Umbilical cord (tissue), 2 donors: ENCODE results near the gene CACNA1F. TPM values are rescaled to one million over a fixed set of nuclear protein-coding genes. Genes with fewer than 3 reads are reported as not detected.
"Not testable (repeated sequence)": the region's sequence is repeated elsewhere in the genome, so short reads cannot be mapped to it uniquely, and the experiment has no call there.

Experiments
- DNase-seq: peaks from one replicate; pipeline ENCODE4 v3.0.0-alpha.2; 2015; ENCODE audit warnings: low spot score
- total RNA-seq: library from RNA; depleted of rRNA; stranded (reverse); fragments of >200 nt; gene quantifications from one replicate; pipeline ENCODE4 v1.2.3, GENCODE V29; 2014; ENCODE audit warnings: low replicate concordance; ENCODE audit not compliant: insufficient read depth

The CACNA1F gene
- total RNA-seq, 1 donor from 2014 or later = not detected

DNA sequence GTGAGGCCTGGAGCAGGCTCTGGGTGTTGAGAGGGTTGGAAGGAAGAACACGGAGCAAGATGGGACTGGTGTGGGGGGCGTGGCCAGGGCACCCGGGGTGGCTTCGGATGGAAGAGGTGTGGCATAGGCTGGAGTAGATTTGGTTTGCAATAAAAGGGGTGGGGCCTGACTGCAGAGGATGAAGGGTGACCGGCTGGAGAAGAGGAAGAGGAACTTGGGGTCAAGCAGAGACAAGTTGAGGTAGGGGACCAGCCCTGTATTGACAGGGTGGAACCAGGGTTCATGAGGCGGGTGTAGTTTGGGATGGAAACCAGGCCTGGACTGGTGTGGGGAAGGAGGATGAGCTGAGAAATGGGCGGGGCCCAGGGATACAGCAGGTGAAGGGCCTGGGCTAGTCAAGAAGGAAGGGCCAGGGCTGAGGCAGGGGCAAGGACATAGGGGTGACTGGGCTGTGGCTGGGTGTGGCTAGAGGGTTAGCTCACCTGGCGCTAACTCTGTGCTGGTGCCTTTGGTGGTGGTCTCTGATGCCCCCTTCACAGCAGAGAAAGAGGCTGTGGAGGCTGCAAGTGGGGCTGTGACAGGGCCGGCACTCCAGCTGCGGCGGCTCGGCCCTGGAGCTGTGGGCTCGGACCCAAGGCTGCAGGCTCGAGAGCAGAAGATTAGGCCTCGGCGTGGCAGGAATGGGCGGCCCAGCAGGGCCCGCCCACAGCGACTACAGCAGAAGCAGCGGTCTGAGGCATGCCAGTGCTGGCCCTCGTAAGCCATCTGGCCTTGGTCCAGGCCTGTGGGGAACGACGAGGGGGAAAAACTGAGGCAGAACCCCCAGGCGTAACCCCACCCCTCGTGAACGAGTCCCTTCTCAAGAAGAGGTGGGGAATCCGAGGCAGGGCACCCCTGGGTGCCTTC, 56.5 kb downstream of the CACNA1F start:
- DNase-seq = no peak

DNA sequence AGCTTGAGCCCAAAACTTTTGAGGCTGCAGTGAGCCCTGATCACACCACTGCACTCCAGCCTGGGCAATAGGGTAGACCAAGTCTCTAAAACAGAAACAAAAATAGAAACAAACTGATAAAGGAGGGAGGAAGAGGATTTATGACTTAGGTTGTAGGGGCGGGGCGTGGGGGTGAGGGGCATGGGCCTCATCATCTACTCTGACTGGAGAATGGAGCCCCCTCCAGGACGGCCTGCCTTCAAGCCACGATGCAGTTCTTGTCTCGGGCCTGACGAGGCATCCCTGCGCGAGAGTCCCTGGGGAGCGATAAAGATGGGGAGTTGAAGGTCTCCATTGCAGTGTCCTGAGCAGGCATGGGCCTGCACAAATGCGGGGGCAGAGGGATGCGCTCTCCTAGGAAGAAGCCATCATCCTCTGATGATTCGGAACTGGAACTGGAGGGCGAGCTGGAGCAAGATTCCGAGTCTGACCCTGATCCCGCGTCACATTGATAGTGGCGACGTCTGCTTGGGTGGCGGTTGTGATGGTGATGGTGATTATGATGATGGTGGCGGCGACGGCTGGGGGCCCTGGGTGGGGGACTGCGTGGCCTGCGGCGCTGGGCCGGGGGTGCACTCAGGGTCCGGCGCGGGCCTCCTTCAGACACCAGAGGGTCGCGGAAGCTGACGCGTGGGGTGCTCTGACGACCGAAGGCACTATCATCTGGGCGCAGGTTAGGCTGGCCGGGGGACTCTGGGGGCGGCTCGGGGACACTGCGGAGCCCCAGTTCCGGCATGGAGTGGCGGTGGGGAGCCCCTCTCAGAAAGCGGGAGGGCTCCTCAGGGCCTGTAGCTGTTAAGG, 57.5 kb downstream of the CACNA1F start:
- DNase-seq = no peak

DNA sequence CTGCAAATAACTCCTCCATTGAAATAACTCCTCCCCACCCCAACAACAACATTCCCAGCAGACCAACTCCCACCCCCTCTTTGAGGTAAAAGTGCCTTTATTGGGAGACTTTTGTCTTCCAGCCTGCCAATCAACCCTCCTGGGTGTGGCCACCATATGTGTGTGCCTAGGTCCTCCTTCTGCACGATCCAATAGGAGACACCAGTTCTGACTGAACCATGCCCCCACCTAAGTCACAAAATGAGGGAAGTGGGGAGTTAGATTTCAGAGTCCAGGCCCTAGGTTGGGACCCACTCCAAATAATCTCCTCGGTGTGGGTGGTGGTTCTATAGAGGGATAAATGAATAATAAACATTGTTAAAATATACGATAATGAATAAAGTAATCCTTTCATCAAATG, 58.4 kb downstream of the CACNA1F start:
- DNase-seq = no peak

DNA sequence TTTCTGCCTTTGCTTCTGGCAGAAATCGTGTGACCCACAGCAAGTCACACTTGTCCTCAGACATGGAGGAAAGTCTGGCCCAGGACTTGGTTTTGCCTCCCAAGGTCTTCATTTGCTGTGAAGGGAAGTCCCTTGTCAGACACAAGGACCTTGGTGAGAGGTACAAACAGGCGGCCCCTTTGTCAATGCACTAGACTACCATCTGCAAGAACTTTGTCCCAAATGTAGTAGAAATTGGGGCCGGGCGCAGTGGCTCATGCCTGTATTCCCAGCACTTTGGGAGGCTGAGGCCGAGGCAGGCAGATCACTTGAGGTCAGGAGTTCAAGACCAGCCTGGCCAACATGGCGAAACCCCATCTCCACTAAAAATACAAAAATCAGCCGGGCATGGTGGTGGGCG, 59.6 kb downstream of the CACNA1F start:
- not testable (repeated sequence) for DNase-seq

DNA sequence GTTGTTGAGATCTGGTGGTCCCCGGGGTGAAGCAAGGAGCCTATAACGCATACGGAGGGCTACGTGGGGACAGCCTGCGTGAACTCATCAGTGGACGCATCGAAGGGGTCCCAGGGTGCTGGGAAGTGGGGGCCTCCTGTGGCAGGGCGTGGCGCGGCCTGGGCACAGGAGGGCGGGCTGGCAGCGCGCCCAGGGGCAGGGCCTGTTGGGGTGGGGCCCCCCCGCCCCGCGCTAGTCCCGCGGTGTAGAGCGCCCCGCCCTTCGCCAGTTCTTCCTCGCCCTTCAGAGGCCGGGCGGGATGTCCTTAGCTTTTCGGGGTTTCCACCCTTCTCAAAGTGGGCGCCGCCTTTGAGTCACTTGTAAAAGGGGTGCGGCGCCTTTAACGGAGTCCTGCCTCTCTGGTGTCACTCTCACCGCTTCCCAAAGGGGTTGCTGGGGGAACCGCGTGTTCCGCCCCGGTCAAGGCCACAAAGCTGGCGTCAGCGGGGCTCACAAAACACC, 60.8 kb downstream of the CACNA1F start:
- peak; percentile 61 for DNase-seq

DNA sequence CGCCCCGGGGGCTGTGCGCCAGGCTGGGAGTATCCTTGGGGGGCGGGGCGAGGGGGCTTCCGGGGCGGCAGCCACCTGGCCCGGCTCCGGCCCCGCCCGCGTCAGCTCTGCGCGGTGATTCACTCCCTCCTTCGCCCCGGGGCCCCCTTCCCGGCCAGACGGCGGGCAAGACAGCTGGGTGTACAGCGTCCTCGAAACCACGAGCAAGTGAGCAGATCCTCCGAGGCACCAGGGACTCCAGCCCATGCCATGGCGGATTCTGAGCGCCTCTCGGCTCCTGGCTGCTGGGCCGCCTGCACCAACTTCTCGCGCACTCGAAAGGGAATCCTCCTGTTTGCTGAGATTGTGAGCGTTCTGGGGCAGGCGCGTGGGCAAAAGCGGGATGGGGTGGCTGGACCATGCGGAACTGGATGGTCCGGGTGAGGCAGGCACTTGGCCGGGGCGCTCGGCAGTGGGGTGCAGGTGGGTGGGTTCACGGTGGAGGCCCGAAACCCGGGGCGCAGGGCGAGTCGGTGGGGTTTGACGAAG, 61.3 kb downstream of the CACNA1F start, which contains the start of gene PLP2:
Gene PLP2, plus strand, starts transcription at position 147 of the 528 bp plus-strand sequence. Its CDS starts 103 bp downstream, at position 250.
- DNase-seq = peak; percentile 69

DNA sequence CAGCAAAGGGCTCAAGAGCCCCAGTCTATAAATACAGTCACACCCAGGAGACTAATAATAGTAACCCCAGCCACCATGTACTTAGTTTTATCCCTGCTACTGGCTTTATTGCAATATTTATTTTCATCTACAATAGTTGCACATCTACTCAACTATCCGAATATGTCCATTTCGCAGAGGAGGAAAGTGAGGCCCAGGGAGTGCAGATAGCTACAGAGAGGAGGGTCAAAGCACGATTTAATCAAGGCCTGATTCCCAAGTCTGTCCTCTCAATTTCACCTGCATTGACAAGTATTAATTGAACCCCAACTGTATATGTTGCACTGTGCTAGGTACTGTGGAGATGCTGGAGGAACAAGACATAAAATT, 65.4 kb downstream of the CACNA1F start:
- no peak for DNase-seq

DNA sequence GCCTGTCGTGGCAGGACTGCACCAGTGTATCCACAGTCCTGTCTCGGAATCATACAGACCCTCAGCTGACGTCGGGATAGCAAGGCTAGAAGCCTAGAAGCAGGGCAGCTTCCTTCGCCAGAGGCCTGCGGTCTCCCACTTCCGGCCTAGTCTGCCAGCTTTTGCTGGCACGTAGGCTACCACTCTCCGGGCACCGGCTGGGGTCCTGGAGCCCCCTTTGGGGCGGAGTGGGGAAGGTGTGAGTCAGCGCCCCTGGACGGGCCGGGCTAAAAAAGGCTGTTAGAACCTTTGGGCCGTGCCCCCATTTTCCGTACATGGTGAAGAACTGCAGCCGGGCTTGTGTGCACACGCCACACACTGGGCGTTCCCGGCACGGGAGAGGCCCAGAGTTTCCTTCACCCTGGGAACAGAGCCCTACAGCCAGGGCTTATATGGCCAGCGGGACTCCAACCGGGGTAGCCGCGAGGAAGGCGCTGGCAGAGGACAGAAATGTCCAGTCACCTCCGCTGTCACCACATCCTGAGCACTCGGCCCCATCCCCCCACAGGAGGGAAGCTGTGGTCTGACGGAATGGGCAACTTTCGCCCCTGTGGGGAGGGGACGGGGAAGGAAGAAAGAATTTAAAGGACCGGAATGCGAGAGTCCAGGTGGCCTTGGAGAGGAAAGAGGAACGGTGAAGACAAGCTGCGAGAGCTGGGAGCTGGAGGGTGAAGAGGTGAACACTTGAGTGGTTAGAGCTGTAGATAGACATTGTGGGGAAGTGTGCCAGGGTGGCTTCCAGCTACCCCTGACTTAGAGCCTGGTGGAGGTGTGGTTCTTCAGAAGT, 66.0 kb downstream of the CACNA1F start:
- peak; percentile 77 for DNase-seq

DNA sequence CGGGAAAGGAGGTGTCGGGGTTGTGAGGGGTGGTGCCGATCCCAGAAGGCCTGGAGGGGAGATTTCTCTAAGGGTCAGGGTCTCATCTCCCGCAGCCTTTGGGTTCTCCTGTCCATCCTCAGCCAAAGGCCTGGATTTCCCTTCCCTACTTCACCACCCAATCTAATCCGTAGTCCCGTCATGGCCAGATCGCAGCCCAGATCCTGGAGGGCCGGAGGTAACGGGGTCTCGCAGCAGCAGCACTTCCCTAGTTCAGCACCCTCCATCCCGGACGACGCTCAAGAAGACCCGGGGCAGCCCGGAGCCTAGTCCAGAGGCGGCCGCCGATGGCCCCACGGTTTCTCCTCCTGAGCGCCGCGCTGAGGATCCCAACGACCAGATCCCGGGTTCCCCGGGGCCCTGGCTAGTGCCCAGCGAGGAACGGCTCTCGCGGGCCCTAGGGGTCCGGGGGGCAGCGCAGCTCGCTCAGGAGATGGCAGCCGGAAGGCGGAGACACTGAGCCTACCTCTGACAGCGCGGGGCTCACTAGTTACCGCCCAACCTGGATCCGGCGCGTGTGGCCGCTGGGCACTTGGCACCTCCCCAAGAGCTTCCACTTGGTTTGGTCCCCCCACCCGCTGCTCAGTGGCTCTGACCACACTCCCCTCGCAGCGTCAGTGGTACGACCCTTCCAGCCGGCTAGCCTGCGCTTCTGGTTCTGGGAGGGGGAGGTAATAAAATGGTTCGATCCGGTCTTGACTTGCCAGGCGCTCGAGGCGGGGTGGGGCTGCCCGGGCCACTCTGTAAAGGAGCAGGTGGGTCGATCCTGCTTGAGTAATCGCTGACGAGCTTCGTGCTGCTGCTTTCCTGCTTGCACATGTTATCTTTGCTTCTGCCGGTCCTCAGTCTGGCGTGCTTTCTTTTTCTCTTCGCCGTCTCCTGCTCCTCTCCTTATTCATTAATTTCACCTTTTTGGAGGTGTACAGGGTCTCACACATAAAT, 66.9 kb downstream of the CACNA1F start:
- peak; percentile 87 for DNase-seq

DNA sequence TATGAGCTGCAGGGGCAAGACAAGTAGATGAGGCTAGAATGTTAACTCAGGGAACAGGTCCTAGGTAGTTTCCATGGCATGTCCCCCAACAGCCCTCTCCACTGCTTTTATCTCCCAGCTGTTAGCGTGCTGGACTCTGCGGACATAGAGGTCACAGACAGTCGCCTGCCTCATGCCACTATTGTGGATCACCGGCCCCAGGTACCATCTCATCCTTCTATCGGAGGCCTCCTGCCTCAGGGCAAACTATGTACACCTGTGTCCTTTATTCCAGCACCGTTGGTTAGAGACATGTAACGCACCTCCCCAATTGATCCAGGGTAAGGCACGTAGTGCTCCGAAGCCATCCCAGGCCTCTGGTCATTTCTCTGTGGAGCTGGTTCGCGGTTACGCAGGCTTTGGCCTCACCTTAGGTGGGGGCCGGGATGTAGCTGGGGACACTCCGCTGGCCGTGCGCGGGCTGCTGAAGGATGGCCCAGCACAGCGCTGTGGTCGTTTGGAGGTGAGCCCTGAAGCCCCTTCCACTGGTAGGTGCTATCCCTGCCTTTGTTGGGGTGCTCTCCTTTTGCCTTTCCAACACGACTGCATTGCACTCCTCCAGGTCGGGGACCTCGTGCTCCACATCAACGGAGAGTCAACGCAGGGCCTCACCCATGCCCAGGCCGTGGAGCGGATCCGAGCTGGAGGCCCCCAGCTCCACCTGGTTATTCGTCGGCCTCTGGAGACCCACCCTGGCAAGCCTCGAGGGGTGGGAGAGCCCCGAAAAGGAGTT, 68.4 kb downstream of the CACNA1F start:
- DNase-seq = no peak

DNA sequence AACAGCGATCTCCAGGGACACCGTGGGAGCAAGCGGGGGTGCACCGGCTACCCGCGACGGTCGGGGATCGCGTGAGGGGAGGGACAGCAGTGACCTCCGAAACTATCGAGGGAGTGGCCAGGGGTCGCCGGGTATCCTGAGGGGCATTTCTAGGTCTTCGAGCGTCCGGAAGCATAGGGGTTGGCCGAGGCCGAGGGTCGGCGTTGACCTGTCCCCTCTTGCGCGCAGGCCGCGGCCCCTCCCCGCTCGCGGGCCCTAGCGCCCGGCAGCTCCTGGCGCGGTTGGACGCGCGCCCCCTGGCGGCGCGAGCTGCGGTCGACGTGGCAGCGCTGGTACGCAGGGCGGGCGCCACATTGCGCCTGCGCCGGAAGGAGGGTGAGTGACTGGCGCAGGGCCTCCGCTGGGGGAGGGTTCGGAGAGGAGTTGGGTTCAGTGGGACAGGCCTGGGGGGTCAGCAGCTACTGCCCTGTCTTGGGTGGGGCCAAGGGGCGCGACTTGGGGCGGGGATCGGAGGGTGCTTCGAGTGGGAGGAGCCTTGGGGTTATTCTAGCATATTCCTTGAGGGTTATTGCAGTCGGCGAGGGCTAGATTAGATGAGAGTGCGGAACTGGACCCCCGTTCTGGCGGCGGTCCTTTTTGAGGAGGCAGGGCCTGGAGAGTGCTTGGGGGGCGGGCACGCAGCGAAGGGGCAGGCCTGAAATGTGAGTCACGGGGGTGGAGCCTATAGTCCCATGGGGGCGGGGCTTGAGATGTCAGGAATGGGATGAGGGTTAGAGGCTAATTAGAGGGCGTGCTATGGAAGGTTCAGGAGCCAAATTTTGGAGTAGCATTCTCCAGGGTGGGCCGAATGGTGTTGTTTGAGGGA, 69.4 kb downstream of the CACNA1F start:
- peak; percentile 84 for DNase-seq

DNA sequence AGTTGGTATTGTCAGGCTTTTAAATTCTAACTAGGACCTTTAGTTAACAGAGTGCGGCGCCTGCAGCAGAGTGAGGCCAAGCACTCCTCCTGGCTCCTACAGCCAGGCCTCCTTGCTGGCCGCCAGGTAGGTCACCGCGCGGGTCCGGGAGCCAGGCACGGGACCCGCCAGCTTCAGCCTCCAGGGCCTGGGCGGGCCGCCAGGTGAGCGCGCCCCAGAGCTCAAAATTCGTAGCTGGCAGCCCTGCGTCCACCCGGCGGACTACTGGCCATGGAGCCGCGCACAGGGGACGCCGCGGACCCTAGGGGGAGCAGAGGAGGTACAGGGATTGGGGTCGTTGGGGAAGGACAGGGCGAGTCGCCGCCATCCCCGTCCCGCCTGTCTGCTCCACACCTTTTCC, 70.5 kb downstream of the CACNA1F start, which contains the start of gene MAGIX:
Gene MAGIX, plus strand, starts transcription at position 139 of the 400 bp plus-strand sequence. Its CDS starts 132 bp downstream, at position 271.
- no peak for DNase-seq

DNA sequence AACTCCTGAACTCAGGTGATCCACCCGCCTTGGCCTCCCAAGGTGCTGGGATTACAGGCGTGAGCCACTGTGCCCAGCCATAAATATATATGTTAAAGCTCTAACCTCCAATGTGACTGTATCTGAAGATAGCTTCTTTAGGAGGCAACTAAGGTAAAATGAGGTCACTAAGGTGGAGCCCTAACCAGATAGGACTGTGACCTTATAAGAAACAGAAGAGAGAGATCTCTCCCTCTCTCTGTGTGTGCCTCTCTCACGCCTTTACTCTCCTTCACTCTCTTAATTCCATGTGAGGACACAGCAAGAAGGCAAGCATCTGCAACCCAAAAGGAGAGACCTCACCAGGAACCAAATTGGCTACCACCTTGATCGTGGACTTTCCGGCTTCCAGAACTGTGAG, 71.5 kb downstream of the CACNA1F start:
- no peak for DNase-seq

DNA sequence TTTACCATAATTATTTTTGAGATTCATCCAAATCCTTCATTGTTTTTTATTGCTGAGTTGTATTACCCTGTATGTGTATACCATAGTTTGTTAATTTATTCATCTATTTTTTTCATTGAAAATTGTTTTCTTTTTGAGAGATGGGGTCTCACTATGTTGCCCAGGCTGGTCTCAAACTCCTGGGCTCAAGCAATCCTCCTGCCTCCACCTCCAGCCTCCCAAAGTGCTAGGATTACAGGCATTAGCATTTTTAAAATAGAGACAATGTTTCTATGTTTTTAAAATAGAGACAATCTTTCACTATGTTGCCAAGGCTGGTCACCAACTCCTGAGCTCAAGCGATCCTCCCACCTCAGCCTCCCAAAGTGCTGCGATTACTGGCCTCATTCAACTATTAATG, 72.2 kb downstream of the CACNA1F start:
- DNase-seq = no peak

DNA sequence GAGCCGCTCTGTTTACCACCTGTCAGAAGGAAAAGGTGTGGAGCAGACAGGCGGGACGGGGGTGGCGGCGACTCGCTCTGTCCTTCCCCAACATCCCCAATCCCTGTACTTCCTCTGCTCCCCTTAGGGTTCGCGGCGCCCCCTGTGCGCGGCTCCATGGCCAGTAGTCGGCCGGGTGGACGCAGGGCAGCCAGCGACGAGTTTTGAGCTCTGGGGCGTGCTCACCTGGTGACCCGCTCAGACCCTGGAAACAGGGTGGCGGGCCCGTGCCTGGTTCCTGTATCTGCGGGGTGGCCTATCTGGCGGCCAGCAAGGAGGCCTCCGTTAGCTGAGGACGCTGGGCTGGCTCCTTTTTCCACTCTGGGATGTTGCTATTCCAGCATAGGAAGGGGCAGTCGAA, 75.9 kb downstream of the CACNA1F start:
- no peak for DNase-seq

DNA sequence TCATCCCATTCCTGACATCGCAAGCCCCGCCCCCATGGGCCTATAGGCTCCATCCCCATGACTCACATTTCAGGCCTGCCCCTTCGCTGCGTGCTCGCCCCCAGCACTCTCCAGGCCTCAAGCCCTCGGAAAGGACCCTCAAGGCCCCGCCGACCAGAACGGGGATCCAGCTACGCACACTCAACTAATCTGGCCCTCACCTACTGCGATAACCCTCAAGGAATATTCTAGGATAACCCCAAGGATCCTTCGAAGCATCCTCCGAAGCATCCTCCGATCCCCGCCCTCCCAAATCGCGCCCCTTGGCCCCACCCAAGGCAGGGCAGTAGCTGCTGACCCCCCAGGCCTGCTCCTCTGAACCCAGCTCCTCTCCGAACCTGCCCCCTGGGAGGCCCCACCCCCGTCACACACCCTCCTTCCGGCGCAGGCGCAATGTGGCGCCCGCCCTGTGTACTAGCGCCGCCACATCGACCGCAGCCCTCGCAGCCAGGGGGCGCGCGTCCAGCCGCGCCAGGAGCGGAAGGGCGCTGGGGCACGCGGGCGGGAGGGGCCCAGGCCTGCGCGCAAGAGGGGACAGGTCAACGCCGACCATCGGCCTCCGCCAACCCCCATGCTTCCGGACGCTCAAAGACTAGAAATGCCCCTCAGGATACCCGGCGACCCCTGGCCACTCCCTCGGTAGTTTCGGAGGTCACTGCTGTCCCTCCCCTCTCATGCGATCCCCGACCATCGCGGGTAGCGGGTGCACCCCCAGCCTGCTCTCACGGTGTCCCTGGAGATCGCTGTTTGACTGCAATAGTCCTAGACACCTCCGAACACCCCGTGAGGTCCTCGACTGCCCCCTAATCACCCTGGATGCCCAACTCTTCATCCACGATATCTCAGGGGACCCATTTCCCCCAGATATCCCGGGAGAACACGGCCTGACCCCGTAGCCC, 77.0 kb downstream of the CACNA1F start:
- DNase-seq = peak; percentile 95
